Measurements from ENCODE around the gene SLC25A26.
"Not testable (repeated sequence)": the region's sequence is repeated elsewhere in the genome, so short reads cannot be mapped to it uniquely, and the experiment has no call there.

DNA sequence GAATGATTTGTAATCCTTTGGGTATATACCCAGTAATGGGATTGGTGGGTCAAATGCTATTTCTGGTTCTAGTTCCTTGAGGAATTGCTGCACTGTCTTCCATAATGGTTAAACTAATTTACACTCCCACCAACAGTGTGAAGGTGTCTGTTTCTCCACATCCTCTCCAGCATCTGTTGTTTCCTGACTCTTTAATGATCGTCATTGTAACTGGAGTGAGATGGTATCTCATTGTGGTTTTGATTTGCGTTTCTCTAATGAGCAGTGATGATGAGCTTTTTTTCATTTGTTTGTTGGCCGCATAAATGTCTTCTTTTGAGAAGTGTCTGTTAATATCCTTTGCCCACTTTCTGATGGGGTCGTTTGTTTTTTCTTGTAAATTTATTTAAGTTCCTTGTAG, 86.2 kb downstream of the SLC25A26 start:
- TF ChIP-seq, protein P1, sequence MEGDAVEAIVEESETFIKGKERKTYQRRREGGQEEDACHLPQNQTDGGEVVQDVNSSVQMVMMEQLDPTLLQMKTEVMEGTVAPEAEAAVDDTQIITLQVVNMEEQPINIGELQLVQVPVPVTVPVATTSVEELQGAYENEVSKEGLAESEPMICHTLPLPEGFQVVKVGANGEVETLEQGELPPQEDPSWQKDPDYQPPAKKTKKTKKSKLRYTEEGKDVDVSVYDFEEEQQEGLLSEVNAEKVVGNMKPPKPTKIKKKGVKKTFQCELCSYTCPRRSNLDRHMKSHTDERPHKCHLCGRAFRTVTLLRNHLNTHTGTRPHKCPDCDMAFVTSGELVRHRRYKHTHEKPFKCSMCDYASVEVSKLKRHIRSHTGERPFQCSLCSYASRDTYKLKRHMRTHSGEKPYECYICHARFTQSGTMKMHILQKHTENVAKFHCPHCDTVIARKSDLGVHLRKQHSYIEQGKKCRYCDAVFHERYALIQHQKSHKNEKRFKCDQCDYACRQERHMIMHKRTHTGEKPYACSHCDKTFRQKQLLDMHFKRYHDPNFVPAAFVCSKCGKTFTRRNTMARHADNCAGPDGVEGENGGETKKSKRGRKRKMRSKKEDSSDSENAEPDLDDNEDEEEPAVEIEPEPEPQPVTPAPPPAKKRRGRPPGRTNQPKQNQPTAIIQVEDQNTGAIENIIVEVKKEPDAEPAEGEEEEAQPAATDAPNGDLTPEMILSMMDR (IDR thresholded peaks at IDR 0.05): not testable (repeated sequence)
- TF ChIP-seq POLR2A, POLR2AphosphoS5, EP300 (IDR thresholded peaks at IDR 0.05): not testable (repeated sequence)

Measured in gastroesophageal sphincter (tissue), 3 donors.